Fibroblast of villous mesenchyme (primary cell): ENCODE results near the gene HSD17B4. TPM values are rescaled to one million over a fixed set of nuclear protein-coding genes. Genes with fewer than 3 reads are reported as not detected.
"Not testable (repeated sequence)": the region's sequence is repeated elsewhere in the genome, so short reads cannot be mapped to it uniquely, and the experiment has no call there.

Source experiments
- DNase-seq: peaks from one replicate; pipeline ENCODE4 v3.0.0-alpha.2; 2010; ENCODE audit warnings: low read depth
- H3K4me3 ChIP-seq: 2 replicates; pipeline ENCODE4 v1.5.1; 2011; ENCODE audit warnings: low read depth, mild to moderate bottlenecking, low read length
- total RNA-seq: library from RNA; depleted of rRNA; stranded (reverse); fragments of >200 nt; gene quantifications from 2 replicates; pipeline ENCODE4 v1.2.3, GENCODE V29; 2012
- TF ChIP-seq, protein P1 (sequence below): IDR thresholded peaks from 2 replicates; pipeline ENCODE4 v1.5.1; 2012; ENCODE audit warnings: low read depth, mild to moderate bottlenecking, low read length; ENCODE audit not compliant: insufficient read depth

HSD17B4 gene
- total RNA-seq, 1 donor, result 183 TPM

DNA sequence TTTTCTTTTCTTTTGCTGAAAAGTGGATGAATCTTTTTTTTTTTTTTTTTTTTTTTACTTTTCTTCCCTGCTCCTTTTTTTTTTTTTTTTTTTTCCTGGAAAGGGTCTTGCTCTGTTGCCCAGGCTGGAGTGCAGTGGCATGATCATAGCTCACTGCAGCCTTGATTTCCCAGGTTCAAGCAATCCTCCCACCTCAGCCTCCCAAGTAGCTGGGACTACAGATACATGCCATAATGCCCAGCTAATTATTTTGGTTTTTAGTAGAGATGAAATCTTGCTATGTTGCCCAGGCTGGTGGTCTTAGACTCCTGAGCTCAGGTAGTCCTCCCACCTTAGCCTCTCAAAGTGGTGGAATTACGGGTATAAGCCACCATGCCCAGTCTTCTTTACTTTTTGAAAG is 20.9 kb downstream of the HSD17B4 start:
- DNase-seq, result no peak
- TF ChIP-seq, protein P1, sequence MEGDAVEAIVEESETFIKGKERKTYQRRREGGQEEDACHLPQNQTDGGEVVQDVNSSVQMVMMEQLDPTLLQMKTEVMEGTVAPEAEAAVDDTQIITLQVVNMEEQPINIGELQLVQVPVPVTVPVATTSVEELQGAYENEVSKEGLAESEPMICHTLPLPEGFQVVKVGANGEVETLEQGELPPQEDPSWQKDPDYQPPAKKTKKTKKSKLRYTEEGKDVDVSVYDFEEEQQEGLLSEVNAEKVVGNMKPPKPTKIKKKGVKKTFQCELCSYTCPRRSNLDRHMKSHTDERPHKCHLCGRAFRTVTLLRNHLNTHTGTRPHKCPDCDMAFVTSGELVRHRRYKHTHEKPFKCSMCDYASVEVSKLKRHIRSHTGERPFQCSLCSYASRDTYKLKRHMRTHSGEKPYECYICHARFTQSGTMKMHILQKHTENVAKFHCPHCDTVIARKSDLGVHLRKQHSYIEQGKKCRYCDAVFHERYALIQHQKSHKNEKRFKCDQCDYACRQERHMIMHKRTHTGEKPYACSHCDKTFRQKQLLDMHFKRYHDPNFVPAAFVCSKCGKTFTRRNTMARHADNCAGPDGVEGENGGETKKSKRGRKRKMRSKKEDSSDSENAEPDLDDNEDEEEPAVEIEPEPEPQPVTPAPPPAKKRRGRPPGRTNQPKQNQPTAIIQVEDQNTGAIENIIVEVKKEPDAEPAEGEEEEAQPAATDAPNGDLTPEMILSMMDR, result no peak
- H3K4me3 ChIP-seq, result no peak overlapping the region

DNA sequence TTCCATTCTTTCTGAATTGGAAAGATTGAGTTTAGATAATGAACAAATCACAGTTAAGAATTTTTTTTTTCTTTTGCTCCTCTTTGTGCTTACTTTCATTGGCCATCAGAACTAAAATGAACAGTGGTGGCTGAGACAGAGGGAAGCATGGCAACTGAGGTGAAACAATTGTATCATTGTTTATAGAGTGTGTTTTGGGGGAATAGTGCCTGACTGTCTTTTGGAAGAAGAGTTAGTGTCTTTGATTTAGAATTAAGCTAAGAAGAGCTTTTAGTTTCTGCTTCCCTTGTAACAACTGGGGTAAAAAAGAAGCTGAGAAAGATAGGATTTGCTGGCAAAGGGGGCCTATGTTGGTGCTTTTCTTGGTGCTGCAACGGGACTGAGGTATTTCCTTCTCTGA is 24.0 kb downstream of the HSD17B4 start:
- H3K4me3 ChIP-seq, result no peak overlapping the region
- no peak for DNase-seq
- TF ChIP-seq, protein P1, result no peak

DNA sequence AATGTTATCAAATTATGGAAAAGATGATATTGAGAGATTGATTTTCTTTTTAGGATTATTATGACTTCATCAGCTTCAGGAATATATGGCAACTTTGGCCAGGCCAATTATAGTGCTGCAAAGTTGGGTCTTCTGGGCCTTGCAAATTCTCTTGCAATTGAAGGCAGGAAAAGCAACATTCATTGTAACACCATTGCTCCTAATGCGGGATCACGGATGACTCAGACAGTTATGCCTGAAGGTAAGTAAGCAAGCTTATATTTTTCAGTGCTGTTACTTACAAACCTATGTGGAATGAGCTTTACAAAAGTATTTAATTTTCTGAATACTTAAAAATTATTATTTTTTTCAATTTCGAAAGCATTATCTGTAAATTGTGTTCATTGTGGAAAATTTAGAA is 26.5 kb downstream of the HSD17B4 start:
- H3K4me3 ChIP-seq, result no peak overlapping the region
- no peak for DNase-seq
- TF ChIP-seq, protein P1, result no peak

DNA sequence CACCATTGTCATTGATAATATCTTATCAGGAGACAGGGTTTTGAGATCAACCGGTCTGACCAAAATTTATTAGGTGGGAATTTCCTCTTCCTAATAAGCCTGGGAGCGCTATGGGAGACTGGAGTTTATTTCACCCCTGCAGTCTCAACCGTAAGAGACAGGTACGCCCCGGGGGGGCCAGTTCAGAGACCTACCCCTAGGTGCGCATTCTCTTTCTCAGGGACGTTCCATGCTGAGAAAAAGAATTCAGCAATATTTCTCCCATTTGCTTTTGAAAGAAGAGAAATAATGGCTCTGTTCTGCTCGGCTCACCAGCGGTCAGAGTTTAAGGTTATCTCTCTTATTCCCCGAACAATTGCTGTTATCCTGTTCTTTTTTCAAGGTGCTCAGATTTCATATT is 28.3 kb downstream of the HSD17B4 start:
- DNase-seq, result not testable (repeated sequence)

GRCh38 chr5:119483155-119483554 is 30.9 kb downstream of the HSD17B4 start:
- TF ChIP-seq, protein P1, result no peak
- DNase-seq, result no peak
- H3K4me3 ChIP-seq, result no peak overlapping the region

More for the DNA sequence above, 28.3 kb downstream of the HSD17B4 start:
- H3K4me3 ChIP-seq, result not testable (repeated sequence)

- no peak for DNase-seq
- TF ChIP-seq, protein P1, result no peak
- H3K4me3 ChIP-seq, result no peak overlapping the region
Measured at GRCh38 chr5:119484884-119485283, 32.6 kb downstream of the HSD17B4 start.

GRCh38 chr5:119501671-119502179 is 49.4 kb downstream of the HSD17B4 start:
- TF ChIP-seq, protein P1, result no peak
- no peak overlapping the region for H3K4me3 ChIP-seq
- DNase-seq, result no peak

DNA sequence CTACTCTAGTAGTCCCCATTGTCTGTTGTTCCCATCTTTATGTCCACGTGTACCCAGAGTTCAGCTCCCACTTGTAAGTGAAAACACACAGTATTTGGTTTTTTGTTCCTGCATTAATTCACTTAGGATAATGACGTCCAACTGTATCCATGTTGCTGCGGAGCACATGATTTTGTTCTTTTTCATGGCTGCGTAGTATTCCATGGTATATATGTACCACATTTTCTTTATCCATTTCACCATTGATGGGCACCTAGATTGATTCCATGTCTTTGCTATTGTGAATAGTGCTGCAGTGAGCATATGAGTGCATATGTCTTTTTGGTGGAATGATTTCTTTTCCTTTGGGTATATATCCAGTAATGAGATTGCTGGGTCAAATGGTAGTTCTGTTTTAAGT is 51.6 kb downstream of the HSD17B4 start:
- not testable (repeated sequence) for H3K4me3 ChIP-seq, DNase-seq
